ENCODE results near the gene GNA15. TPM values are rescaled to one million over a fixed set of nuclear protein-coding genes. Genes with fewer than 3 reads are reported as not detected.
A peak's percentile ranks its signal among the peaks of the same experiment; 100 is the strongest.

Gene GNA15
- total RNA-seq, 6 donors from 2014 or later = 19.0 to 31.4 (median 28.4) TPM

DNA sequence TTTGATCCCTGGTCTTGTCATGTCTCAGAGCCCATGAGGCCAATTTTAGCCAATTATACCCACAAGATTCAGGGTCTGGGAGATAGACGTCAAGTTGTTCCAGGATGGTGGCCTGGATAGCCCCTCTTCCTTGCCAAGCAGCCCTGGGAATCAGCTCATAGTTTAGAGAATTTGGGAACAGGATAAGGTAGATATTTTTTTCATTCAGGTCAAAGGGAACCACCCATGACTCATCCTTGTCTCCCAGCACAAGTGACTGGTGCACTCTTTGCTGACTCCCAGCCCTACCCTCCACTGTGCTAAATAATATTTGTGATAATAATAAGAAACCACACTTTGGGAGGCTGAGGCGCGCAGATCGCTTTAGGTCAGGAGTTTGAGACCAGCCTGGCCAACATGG is 25.6 kb downstream of the GNA15 start:
- ATAC-seq (ENCODE audit: low FRiP score in 2 of 2) = no peak
- no peaks in the 10 kb centered on the region for H3K9me3 ChIP-seq
- DNase-seq = no peak
- H3K27me3 ChIP-seq = no peaks in the 10 kb centered on the region
- H3K27ac ChIP-seq = peak overlapping the region in 2 of 4 donors; percentile 42 to 47
- no peak for TF ChIP-seq POLR2A (IDR thresholded peaks at IDR 0.05)
- no peak for TF ChIP-seq POLR2AphosphoS5 (IDR thresholded peaks at IDR 0.05)
- TF ChIP-seq EP300 (IDR thresholded peaks at IDR 0.05) = no peak
- TF ChIP-seq, protein P1, sequence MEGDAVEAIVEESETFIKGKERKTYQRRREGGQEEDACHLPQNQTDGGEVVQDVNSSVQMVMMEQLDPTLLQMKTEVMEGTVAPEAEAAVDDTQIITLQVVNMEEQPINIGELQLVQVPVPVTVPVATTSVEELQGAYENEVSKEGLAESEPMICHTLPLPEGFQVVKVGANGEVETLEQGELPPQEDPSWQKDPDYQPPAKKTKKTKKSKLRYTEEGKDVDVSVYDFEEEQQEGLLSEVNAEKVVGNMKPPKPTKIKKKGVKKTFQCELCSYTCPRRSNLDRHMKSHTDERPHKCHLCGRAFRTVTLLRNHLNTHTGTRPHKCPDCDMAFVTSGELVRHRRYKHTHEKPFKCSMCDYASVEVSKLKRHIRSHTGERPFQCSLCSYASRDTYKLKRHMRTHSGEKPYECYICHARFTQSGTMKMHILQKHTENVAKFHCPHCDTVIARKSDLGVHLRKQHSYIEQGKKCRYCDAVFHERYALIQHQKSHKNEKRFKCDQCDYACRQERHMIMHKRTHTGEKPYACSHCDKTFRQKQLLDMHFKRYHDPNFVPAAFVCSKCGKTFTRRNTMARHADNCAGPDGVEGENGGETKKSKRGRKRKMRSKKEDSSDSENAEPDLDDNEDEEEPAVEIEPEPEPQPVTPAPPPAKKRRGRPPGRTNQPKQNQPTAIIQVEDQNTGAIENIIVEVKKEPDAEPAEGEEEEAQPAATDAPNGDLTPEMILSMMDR (IDR thresholded peaks at IDR 0.05) = no peak
- H3K4me3 ChIP-seq = no peak overlapping the region
- peaks cover 0 to 20% (median 0%) of the 10 kb centered on the region in 4 donors for H3K36me3 ChIP-seq
- peaks cover 6 to 15% (median 11%) of the 10 kb centered on the region in 4 donors for H3K4me1 ChIP-seq
- 92 to 98% methylated on average over 4 of the region's 4 CpGs for WGBS, 2 donors

DNA sequence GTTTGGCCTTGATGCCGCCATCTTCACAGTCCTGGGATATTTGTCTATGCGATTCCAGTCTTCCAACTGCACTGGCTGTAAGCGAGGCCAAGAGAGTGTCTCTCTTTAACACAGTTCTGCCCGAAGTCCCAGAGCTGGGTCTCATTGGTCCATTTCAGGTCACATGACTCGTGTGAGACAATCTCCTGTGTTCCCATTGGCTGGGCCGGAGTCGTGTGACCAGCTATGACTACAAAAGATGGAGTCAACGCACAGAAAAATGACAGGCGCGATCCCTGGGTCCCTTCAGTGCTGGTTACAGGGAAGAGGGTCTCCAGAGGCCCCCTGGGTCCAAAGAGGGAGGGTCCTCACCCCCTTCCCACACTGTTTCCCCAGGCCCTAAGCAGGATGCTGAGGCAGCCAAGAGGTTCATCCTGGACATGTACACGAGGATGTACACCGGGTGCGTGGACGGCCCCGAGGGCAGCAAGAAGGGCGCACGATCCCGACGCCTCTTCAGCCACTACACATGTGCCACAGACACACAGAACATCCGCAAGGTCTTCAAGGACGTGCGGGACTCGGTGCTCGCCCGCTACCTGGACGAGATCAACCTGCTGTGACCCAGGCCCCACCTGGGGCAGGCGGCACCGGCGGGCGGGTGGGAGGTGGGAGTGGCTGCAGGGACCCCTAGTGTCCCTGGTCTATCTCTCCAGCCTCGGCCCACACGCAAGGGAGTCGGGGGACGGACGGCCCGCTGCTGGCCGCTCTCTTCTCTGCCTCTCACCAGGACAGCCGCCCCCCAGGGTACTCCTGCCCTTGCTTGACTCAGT is 26.8 kb downstream of the GNA15 start:
- ATAC-seq (ENCODE audit: low FRiP score in 2 of 2) = peak in 1 of 2 donors; percentile 34
- H3K9me3 ChIP-seq = no peaks in the 10 kb centered on the region
- DNase-seq = peak in 1 of 2 donors; percentile 85
- 73% methylated on average over 36 to 38 of the region's 38 CpGs for WGBS, 2 donors
- peaks cover 6 to 15% (median 11%) of the 10 kb centered on the region in 4 donors for H3K4me1 ChIP-seq
- H3K27ac ChIP-seq = no peak overlapping the region
- TF ChIP-seq POLR2AphosphoS5 (IDR thresholded peaks at IDR 0.05) (no peak), POLR2A (IDR thresholded peaks at IDR 0.05) (no peak), EP300 (IDR thresholded peaks at IDR 0.05) (no peak)
- TF ChIP-seq, protein P1 (IDR thresholded peaks at IDR 0.05) = no peak
- peaks cover 0 to 20% (median 0%) of the 10 kb centered on the region in 4 donors for H3K36me3 ChIP-seq
- no peaks in the 10 kb centered on the region for H3K27me3 ChIP-seq
- H3K4me3 ChIP-seq = no peak overlapping the region

DNA sequence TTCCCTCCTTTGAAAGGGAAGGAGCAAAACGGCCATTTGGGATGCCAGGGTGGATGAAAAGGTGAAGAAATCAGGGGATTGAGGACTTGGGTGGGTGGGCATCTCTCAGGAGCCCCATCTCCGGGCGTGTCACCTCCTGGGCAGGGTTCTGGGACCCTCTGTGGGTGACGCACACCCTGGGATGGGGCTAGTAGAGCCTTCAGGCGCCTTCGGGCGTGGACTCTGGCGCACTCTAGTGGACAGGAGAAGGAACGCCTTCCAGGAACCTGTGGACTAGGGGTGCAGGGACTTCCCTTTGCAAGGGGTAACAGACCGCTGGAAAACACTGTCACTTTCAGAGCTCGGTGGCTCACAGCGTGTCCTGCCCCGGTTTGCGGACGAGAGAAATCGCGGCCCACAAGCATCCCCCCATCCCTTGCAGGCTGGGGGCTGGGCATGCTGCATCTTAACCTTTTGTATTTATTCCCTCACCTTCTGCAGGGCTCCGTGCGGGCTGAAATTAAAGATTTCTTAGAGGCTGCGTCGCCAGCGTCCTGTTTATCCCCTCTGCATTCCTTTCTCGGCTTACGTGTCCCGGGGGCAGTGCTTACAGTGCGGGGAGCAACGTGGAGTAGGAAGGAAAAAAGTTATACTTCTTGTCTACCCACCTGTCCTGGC is 27.5 kb downstream of the GNA15 start:
- DNase-seq = peak in 1 of 2 donors; percentile 82

DNA sequence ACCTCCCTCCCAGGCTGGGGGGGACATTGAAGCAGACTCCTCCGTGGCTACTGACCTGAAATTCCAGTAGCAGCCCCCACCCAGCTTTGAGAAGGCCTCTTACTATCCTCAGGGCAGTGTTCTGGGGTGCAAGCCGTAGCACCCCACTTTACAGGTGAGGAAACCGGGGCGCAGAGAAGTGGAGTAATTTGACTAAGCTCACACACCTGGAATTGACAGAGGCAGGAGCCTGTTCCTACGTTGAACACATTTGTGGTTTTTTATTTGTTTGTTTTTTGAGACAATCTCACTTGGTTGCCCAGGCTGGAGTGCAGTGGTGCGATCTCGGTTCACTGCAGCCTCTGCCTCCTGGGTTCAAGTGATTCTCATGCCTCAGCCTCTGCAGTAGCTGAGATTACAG is 28.1 kb downstream of the GNA15 start:
- no peaks in the 10 kb centered on the region for H3K27me3 ChIP-seq
- peaks cover 6 to 15% (median 11%) of the 10 kb centered on the region in 4 donors for H3K4me1 ChIP-seq
- peak overlapping the region in 3 of 4 donors; percentile 45 to 83 (median 79) for H3K27ac ChIP-seq
- H3K4me3 ChIP-seq = no peak overlapping the region
- DNase-seq = no peak
- WGBS, 2 donors = 68 to 77% methylated on average over 7 of the region's 7 CpGs
- no peaks in the 10 kb centered on the region for H3K9me3 ChIP-seq
- TF ChIP-seq EP300 (IDR thresholded peaks at IDR 0.05) (no peak), POLR2AphosphoS5 (IDR thresholded peaks at IDR 0.05) (no peak), POLR2A (IDR thresholded peaks at IDR 0.05) (no peak)
- TF ChIP-seq, protein P1 (IDR thresholded peaks at IDR 0.05) = no peak
- H3K36me3 ChIP-seq = peaks cover 0 to 20% (median 0%) of the 10 kb centered on the region in 4 donors
- ATAC-seq (ENCODE audit: low FRiP score in 2 of 2) = no peak

More for the DNA sequence above, 27.5 kb downstream of the GNA15 start:
- Histone ChIP-seq H3K4me1 (peaks cover 6 to 15% (median 11%) of the 10 kb centered on the region in 4 donors), H3K4me3 (no peak overlapping the region), H3K36me3 (peaks cover 0 to 20% (median 0%) of the 10 kb centered on the region in 4 donors), H3K27me3 (no peaks in the 10 kb centered on the region), H3K9me3 (no peaks in the 10 kb centered on the region), H3K27ac (peak overlapping the region in 1 of 4 donors; percentile 83)
- ATAC-seq (ENCODE audit: low FRiP score in 2 of 2) = peak; percentile 88 to 90
- WGBS, 2 donors = 9 to 16% methylated on average over 15 to 26 of the region's 27 CpGs
- TF ChIP-seq, protein P1 (IDR thresholded peaks at IDR 0.05) = peak; percentile 83 to 95 (median 90)
- no peak for TF ChIP-seq POLR2A (IDR thresholded peaks at IDR 0.05)
- TF ChIP-seq EP300 (IDR thresholded peaks at IDR 0.05) = no peak
- peak in 1 of 2 donors; percentile 17 for TF ChIP-seq POLR2AphosphoS5 (IDR thresholded peaks at IDR 0.05)
